Panc1 (cell line): Measurements from ENCODE around the gene DPP4. TPM values are rescaled to one million over a fixed set of nuclear protein-coding genes. Genes with fewer than 3 reads are reported as not detected.

Experiments
- ATAC-seq: fragments of 200-7000 bp; cut with Tn5 transposase; 2 replicates; pipeline ENCODE4 v1.9.1; 2020; ENCODE audit warnings: mild to moderate bottlenecking, moderate library complexity
- BruUV-seq: library from RNA; stranded (reverse); fragments of 400-500 nt; replicated peaks from 2 replicates; lab custom pipeline; 2021; lab: Mats Ljungman, UMichigan
- CTCF ChIA-PET: fragments of 300-600 bp; sonication (Branson Sonifier 250); formaldehyde crosslinking; loops from one replicate; lab custom pipeline; 2022; ENCODE audit warnings: antibody characterized with exemption; lab: Charles Lee
- POLR2A ChIA-PET: fragments of 300-600 bp; sonication (Branson Sonifier 250); formaldehyde crosslinking; loops from one replicate; lab custom pipeline; 2022; ENCODE audit warnings: antibody characterized with exemption; lab: Charles Lee
- DNase-seq: peaks from one replicate; pipeline ENCODE4 v3.0.0-alpha.2; 2010; ENCODE audit warnings: low read depth, low spot score
- H3K27ac ChIP-seq: 2 replicates; pipeline ENCODE4 v1.5.1; 2011; ENCODE audit warnings: mild to moderate bottlenecking, low read length, inconsistent platforms
- H3K27me3 ChIP-seq: fragments of 200-500 bp; sonication (Bioruptor generic); 2 replicates; pipeline ENCODE4 v1.6.0; 2014; ENCODE audit warnings: low read length, inconsistent platforms; ENCODE audit not compliant: control insufficient read depth, insufficient read depth
- H3K36me3 ChIP-seq: fragments of 200-500 bp; sonication (Bioruptor generic); 2 replicates; pipeline ENCODE4 v1.5.1; 2014; ENCODE audit warnings: inconsistent platforms, mild to moderate bottlenecking, low read length, moderate library complexity; ENCODE audit not compliant: control insufficient read depth, insufficient read depth
- H3K4me1 ChIP-seq: 2 replicates; pipeline ENCODE4 v1.5.1; 2011; ENCODE audit warnings: inconsistent platforms, mild to moderate bottlenecking, low read length, moderate library complexity; ENCODE audit not compliant: control insufficient read depth, insufficient read depth
- H3K4me3 ChIP-seq, 2 experiments: 2 replicates each; pipeline ENCODE4 v1.5.1; 2011 to 2012; ENCODE audit warnings: low read depth in 2 of 2, low read length in 2 of 2, mild to moderate bottlenecking in 2 of 2, inconsistent platforms in 1 of 2, moderate library complexity in 1 of 2
- H3K9me3 ChIP-seq: fragments of 200-500 bp; sonication (Bioruptor generic); 2 replicates; pipeline ENCODE4 v1.5.1; 2014; ENCODE audit warnings: low read depth, mild to moderate bottlenecking, inconsistent platforms, low read length, moderate library complexity; ENCODE audit not compliant: control insufficient read depth, insufficient read depth
- POLR2AphosphoS5 ChIP-seq: IDR thresholded peaks from 2 replicates; pipeline ENCODE4 v1.6.1; 2012; ENCODE audit warnings: mild to moderate bottlenecking, low read depth, low read length, moderate library complexity
- SIN3A ChIP-seq: IDR thresholded peaks from 2 replicates; pipeline ENCODE4 v1.6.1; 2012; ENCODE audit warnings: low read depth, mild to moderate bottlenecking, low read length, moderate library complexity, borderline replicate concordance; ENCODE audit not compliant: insufficient read depth
- TCF7L2 ChIP-seq: IDR thresholded peaks from 2 replicates; pipeline ENCODE4 v1.6.1; 2011; ENCODE audit warnings: mild to moderate bottlenecking, low read depth, low read length, inconsistent platforms
- in situ Hi-C: cut with HindIII; loops from 2 replicates; pipeline ENCODE4 v1.10.0; 2016; ENCODE audit warnings: low sequenced_read_pairs, low pct_unique_long_range_greater_than_20kb
- intact Hi-C: fragments of 100-400 bp; cut with micrococcal nuclease; formaldehyde crosslinking; loops from one replicate; pipeline ENCODE4 v1.10.0; 2022; ENCODE audit not compliant: unreplicated experiment
- total RNA-seq: library from RNA; stranded (reverse); gene quantifications from one replicate; pipeline ENCODE4 v1.2.1, GENCODE V29; 2021; ENCODE audit not compliant: unreplicated experiment
- TF ChIP-seq, protein P1 (sequence below): fragments of 450-650 bp; IDR thresholded peaks from 2 replicates; pipeline ENCODE4 v1.5.1; 2017; ENCODE audit warnings: mild to moderate bottlenecking
- TF ChIP-seq, protein P2 (sequence below), 2 experiments: IDR thresholded peaks; 2 replicates each; pipeline ENCODE4 v1.6.1; 2011 to 2012; ENCODE audit warnings: low read depth in 2 of 2, control low read depth in 1 of 2, low read length in 1 of 2, mild to moderate bottlenecking in 1 of 2, moderate library complexity in 1 of 2; ENCODE audit not compliant: insufficient read depth in 1 of 2

DPP4 gene
- total RNA-seq, 1 experiment from 2014 or later = 0.23 TPM

DNA sequence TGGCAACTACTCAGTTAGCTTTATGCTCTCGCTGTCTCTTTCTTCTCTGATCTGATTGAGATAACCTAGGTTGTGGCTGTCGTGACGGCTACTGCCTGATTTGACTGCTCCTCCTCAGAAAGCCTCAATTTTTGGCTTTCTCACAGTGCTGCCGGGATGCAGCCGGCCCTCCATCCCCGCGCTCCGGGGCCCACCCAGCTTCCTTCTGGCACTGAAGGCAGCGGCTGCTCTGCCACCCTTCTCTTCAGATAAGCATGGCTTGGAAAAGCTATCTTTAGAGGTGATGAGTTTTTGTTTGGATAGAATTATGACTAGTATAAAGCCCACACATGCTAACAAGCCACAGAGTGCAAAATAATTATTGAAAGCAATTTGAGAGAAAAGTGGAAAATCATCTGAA, 102.5 kb downstream of the DPP4 start:
- in situ Hi-C loops = no loop called here
- ATAC-seq (no peak), DNase-seq (no peak)
- no TSS peak for BruUV-seq
- Histone ChIP-seq H3K27me3 (no peaks in the 10 kb centered on the region), H3K36me3 (no peaks in the 10 kb centered on the region), H3K9me3 (no peaks in the 10 kb centered on the region), H3K4me1 (no peaks in the 10 kb centered on the region), H3K27ac (no peak overlapping the region), H3K4me3 (no peak overlapping the region)
- CTCF ChIA-PET = no interaction called here
- intact Hi-C loops = no loop called here
- TF ChIP-seq, protein P1, sequence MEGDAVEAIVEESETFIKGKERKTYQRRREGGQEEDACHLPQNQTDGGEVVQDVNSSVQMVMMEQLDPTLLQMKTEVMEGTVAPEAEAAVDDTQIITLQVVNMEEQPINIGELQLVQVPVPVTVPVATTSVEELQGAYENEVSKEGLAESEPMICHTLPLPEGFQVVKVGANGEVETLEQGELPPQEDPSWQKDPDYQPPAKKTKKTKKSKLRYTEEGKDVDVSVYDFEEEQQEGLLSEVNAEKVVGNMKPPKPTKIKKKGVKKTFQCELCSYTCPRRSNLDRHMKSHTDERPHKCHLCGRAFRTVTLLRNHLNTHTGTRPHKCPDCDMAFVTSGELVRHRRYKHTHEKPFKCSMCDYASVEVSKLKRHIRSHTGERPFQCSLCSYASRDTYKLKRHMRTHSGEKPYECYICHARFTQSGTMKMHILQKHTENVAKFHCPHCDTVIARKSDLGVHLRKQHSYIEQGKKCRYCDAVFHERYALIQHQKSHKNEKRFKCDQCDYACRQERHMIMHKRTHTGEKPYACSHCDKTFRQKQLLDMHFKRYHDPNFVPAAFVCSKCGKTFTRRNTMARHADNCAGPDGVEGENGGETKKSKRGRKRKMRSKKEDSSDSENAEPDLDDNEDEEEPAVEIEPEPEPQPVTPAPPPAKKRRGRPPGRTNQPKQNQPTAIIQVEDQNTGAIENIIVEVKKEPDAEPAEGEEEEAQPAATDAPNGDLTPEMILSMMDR = no peak
- TF ChIP-seq POLR2AphosphoS5 (no peak), TCF7L2 (no peak), SIN3A (no peak)
- TF ChIP-seq, protein P2, sequence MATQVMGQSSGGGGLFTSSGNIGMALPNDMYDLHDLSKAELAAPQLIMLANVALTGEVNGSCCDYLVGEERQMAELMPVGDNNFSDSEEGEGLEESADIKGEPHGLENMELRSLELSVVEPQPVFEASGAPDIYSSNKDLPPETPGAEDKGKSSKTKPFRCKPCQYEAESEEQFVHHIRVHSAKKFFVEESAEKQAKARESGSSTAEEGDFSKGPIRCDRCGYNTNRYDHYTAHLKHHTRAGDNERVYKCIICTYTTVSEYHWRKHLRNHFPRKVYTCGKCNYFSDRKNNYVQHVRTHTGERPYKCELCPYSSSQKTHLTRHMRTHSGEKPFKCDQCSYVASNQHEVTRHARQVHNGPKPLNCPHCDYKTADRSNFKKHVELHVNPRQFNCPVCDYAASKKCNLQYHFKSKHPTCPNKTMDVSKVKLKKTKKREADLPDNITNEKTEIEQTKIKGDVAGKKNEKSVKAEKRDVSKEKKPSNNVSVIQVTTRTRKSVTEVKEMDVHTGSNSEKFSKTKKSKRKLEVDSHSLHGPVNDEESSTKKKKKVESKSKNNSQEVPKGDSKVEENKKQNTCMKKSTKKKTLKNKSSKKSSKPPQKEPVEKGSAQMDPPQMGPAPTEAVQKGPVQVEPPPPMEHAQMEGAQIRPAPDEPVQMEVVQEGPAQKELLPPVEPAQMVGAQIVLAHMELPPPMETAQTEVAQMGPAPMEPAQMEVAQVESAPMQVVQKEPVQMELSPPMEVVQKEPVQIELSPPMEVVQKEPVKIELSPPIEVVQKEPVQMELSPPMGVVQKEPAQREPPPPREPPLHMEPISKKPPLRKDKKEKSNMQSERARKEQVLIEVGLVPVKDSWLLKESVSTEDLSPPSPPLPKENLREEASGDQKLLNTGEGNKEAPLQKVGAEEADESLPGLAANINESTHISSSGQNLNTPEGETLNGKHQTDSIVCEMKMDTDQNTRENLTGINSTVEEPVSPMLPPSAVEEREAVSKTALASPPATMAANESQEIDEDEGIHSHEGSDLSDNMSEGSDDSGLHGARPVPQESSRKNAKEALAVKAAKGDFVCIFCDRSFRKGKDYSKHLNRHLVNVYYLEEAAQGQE (IDR thresholded peaks at IDR 0.05; ENCODE audit: insufficient read depth in 1 of 2, low read depth in 2 of 2, low read length in 1 of 2) = no peak
- POLR2A ChIA-PET = no interaction called here

DNA sequence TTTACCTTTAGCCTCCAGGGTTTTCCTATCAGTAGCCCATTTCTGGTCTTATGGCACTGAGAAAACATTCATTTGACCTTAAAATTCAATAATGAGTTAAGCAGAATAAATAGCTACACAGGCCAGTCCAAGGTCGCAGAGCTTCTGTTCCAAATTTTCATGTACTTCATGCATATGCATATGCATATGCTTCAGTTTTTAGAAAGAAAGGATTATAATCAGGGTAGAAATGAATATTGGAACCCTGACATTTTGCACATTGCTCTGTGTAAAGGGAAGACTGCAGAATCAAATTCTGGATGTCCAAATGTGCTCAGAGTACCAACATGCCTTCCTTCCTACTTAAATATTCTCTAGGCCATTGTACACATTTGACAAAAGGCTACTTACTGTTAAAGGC, 104.9 kb downstream of the DPP4 start:
- H3K27me3 ChIP-seq = no peaks in the 10 kb centered on the region
- ATAC-seq (no peak), DNase-seq (no peak)
- no peaks in the 10 kb centered on the region for H3K9me3 ChIP-seq
- H3K36me3 ChIP-seq = no peaks in the 10 kb centered on the region
- intact Hi-C loops (no loop called here), in situ Hi-C loops (no loop called here)
- H3K27ac ChIP-seq = no peak overlapping the region
- no TSS peak for BruUV-seq
- no peak overlapping the region for H3K4me3 ChIP-seq
- no peaks in the 10 kb centered on the region for H3K4me1 ChIP-seq
- TF ChIP-seq TCF7L2 (no peak), SIN3A (no peak)
- TF ChIP-seq, protein P1 = no peak
- ChIA-PET POLR2A (no interaction called here), CTCF (interaction anchor here (0.7 kb wide), 1 partner anchor 226 kb away, joined by 3 read pairs; no protein-coding TSS in a partner anchor)
